ES-I3 (cell line): ENCODE data around the gene ARL5B.

Source experiments
- H3K36me3 ChIP-seq: 2 replicates; pipeline ENCODE4 v1.6.1; 2013; ENCODE audit warnings: mild to moderate bottlenecking, low read length, control low read depth, moderate library complexity; ENCODE audit not compliant: insufficient read depth
- H3K4me1 ChIP-seq: 2 replicates; pipeline ENCODE4 v1.6.1; 2013; ENCODE audit warnings: mild to moderate bottlenecking, control low read depth, low read length; ENCODE audit not compliant: insufficient read depth
- H3K9ac ChIP-seq: 2 replicates; pipeline ENCODE4 v1.6.1; 2013; ENCODE audit warnings: low read depth, mild to moderate bottlenecking, low read length, moderate library complexity
- H3K9me3 ChIP-seq: 2 replicates; pipeline ENCODE4 v1.6.1; 2013; ENCODE audit warnings: mild to moderate bottlenecking, low read length, moderate library complexity; ENCODE audit not compliant: control insufficient read depth, insufficient read depth

Gene ARL5B

GRCh38 chr10:18668026-18668425 lies 8.8 kb downstream of the ARL5B start:
- Histone ChIP-seq H3K36me3 (peaks cover 5% of the 10 kb centered on the region; the same call in 1 of the 2 replicates), H3K4me1 (peaks cover 16% of the 10 kb centered on the region; the same call in 1 of the 2 replicates), H3K9me3 (no peaks in the 10 kb centered on the region), H3K9ac (no peak overlapping the region)

- Histone ChIP-seq H3K36me3 (peaks cover 12% of the 10 kb centered on the region), H3K9ac (no peak overlapping the region), H3K4me1 (no peaks in the 10 kb centered on the region), H3K9me3 (no peaks in the 10 kb centered on the region)
These were observed 16.0 kb downstream of the ARL5B start for GRCh38 chr10:18675086-18675801.

GRCh38 chr10:18680754-18681153 lies 21.5 kb downstream of the ARL5B start:
- Histone ChIP-seq H3K4me1 (no peaks in the 10 kb centered on the region), H3K9ac (no peak overlapping the region), H3K9me3 (no peaks in the 10 kb centered on the region), H3K36me3 (no peaks in the 10 kb centered on the region; the same call in 1 of the 2 replicates)

GRCh38 chr10:18681366-18681765 lies 22.1 kb downstream of the ARL5B start:
- Histone ChIP-seq H3K9me3 (no peaks in the 10 kb centered on the region), H3K9ac (no peak overlapping the region), H3K4me1 (no peaks in the 10 kb centered on the region), H3K36me3 (no peaks in the 10 kb centered on the region; the same call in 1 of the 2 replicates)

- H3K4me1 ChIP-seq = no peaks in the 10 kb centered on the region
- no peaks in the 10 kb centered on the region for H3K9me3 ChIP-seq
- no peaks in the 10 kb centered on the region; the same call in 1 of the 2 replicates for H3K36me3 ChIP-seq
- no peak overlapping the region for H3K9ac ChIP-seq
These were observed 22.8 kb downstream of the ARL5B start for GRCh38 chr10:18681971-18682411.

GRCh38 chr10:18683427-18683826 lies 24.2 kb downstream of the ARL5B start:
- Histone ChIP-seq H3K9ac (no peak overlapping the region), H3K9me3 (no peaks in the 10 kb centered on the region), H3K4me1 (no peaks in the 10 kb centered on the region), H3K36me3 (no peaks in the 10 kb centered on the region)

GRCh38 chr10:18684416-18684815 lies 25.2 kb downstream of the ARL5B start:
- Histone ChIP-seq H3K9ac (no peak overlapping the region), H3K4me1 (no peaks in the 10 kb centered on the region), H3K36me3 (no peaks in the 10 kb centered on the region), H3K9me3 (no peaks in the 10 kb centered on the region)

- H3K4me1 ChIP-seq = no peaks in the 10 kb centered on the region
- H3K36me3 ChIP-seq = no peaks in the 10 kb centered on the region
- H3K9me3 ChIP-seq = no peaks in the 10 kb centered on the region
- no peak overlapping the region for H3K9ac ChIP-seq
These were observed 25.7 kb downstream of the ARL5B start for GRCh38 chr10:18684953-18685352.

GRCh38 chr10:18685555-18685954 lies 26.3 kb downstream of the ARL5B start:
- no peaks in the 10 kb centered on the region for H3K9me3 ChIP-seq

GRCh38 chr10:18687195-18687594 lies 28.0 kb downstream of the ARL5B start:
- no peak overlapping the region for H3K9ac ChIP-seq
- no peaks in the 10 kb centered on the region for H3K36me3 ChIP-seq
- H3K9me3 ChIP-seq = no peaks in the 10 kb centered on the region
- H3K4me1 ChIP-seq = no peaks in the 10 kb centered on the region

More at GRCh38 chr10:18685555-18685954, 26.3 kb downstream of the ARL5B start:
- H3K4me1 ChIP-seq = no peaks in the 10 kb centered on the region
- no peak overlapping the region for H3K9ac ChIP-seq
- H3K36me3 ChIP-seq = no peaks in the 10 kb centered on the region

GRCh38 chr10:18687706-18688105 lies 28.5 kb downstream of the ARL5B start:
- Histone ChIP-seq H3K36me3 (no peaks in the 10 kb centered on the region), H3K9me3 (no peaks in the 10 kb centered on the region)

GRCh38 chr10:18689498-18689897 lies 30.3 kb downstream of the ARL5B start:
- Histone ChIP-seq H3K9ac (no peak overlapping the region), H3K36me3 (no peaks in the 10 kb centered on the region), H3K4me1 (no peaks in the 10 kb centered on the region), H3K9me3 (no peaks in the 10 kb centered on the region)

More at GRCh38 chr10:18687706-18688105, 28.5 kb downstream of the ARL5B start:
- Histone ChIP-seq H3K9ac (no peak overlapping the region), H3K4me1 (no peaks in the 10 kb centered on the region)

GRCh38 chr10:18690541-18690940 lies 31.3 kb downstream of the ARL5B start:
- H3K9me3 ChIP-seq = no peaks in the 10 kb centered on the region
- no peaks in the 10 kb centered on the region for H3K36me3 ChIP-seq
- no peaks in the 10 kb centered on the region for H3K4me1 ChIP-seq
- H3K9ac ChIP-seq = no peak overlapping the region

GRCh38 chr10:18699849-18700840 lies 40.9 kb downstream of the ARL5B start:
- no peak overlapping the region for H3K9ac ChIP-seq

More at GRCh38 chr10:18699849-18700840, 40.9 kb downstream of the ARL5B start:
- Histone ChIP-seq H3K4me1 (no peaks in the 10 kb centered on the region), H3K9me3 (0 out of 2 replicates have a peak, but pooled peaks cover 8% of the 10 kb centered on the region), H3K36me3 (no peaks in the 10 kb centered on the region)
